ENCODE results near the gene WNT2.

DNA sequence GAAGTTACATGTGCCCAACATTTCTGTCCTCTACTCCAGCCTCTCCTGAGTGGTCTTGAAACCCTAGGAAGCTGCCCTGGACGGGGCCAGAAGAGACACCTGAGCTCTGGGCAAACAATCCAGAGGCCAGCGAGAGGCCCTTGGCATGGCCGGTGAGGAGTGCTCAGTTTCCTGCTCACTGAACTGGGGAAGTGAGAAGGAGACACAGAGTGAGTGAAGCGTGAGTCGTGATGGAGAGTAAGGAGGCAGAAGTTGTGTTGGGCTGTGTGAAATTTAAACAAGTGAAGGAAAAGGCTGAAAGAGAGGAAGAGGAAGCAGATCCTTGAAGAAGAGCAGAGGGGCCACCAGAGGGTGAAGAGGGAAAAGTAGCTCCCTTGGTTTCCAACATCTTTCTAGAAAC lies 73.2 kb downstream of the WNT2 start:
- TF ChIP-seq, protein P1, sequence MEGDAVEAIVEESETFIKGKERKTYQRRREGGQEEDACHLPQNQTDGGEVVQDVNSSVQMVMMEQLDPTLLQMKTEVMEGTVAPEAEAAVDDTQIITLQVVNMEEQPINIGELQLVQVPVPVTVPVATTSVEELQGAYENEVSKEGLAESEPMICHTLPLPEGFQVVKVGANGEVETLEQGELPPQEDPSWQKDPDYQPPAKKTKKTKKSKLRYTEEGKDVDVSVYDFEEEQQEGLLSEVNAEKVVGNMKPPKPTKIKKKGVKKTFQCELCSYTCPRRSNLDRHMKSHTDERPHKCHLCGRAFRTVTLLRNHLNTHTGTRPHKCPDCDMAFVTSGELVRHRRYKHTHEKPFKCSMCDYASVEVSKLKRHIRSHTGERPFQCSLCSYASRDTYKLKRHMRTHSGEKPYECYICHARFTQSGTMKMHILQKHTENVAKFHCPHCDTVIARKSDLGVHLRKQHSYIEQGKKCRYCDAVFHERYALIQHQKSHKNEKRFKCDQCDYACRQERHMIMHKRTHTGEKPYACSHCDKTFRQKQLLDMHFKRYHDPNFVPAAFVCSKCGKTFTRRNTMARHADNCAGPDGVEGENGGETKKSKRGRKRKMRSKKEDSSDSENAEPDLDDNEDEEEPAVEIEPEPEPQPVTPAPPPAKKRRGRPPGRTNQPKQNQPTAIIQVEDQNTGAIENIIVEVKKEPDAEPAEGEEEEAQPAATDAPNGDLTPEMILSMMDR (IDR thresholded peaks at IDR 0.05): no peak
- TF ChIP-seq POLR2A (IDR thresholded peaks at IDR 0.05): no peak

All from body of pancreas (tissue), 4 donors.